GM23248 (cell line): Measurements from ENCODE around the gene SRSF11.

ENCODE experiments used
- EZH2 ChIP-seq: fragments of 200-600 bp; sonication (generic); IDR thresholded peaks from 2 replicates; pipeline ENCODE4 v1.6.1; 2018; ENCODE audit warnings: antibody characterized with exemption, mild to moderate bottlenecking; ENCODE audit not compliant: insufficient read depth, poor library complexity, severe bottlenecking
- EZH2phosphoT487 ChIP-seq: fragments of 200-600 bp; sonication (generic); IDR thresholded peaks from 2 replicates; pipeline ENCODE4 v1.6.1; 2018; ENCODE audit warnings: antibody characterized with exemption, moderate library complexity, mild to moderate bottlenecking, low read depth; ENCODE audit not compliant: insufficient read depth

GRCh38 chr1:70256664-70257063 lies 35.5 kb downstream of the SRSF11 start:
- TF ChIP-seq EZH2, result no peak
- TF ChIP-seq EZH2phosphoT487, result no peak
